A549 (cell line): ENCODE measurements around the gene ADNP2. TPM values are rescaled to one million over a fixed set of nuclear protein-coding genes. Genes with fewer than 3 reads are reported as not detected.

Experiments used
- ATAC-seq, 2 experiments: fragments of 200-7000 bp in 1 of 2; fragments of >200 bp in 1 of 2; cut with Nextera tagmentation in 1 of 2; cut with Tn5 transposase in 1 of 2; 3 replicates each; pipeline versions ENCODE4 v1.8.0 to v1.9.1; 2018 to 2020; ENCODE audit warnings: mild to moderate bottlenecking in 1 of 2, moderate library complexity in 1 of 2
- CTCF ChIA-PET: fragments of 300-600 bp; sonication (Branson Sonifier 250); formaldehyde crosslinking; extraction: SDS; loops from one replicate; lab custom pipeline; 2021; ENCODE audit warnings: antibody characterized with exemption, inconsistent platforms; lab: Yijun Ruan, JAX
- POLR2A ChIA-PET: fragments of 350-600 bp; formaldehyde crosslinking; extraction: SDS; loops from one replicate; lab custom pipeline; 2021; ENCODE audit warnings: antibody characterized with exemption, inconsistent platforms; lab: Yijun Ruan, JAX
- DNase-seq, 2 experiments: peaks; one replicate each; pipeline versions ENCODE4 v3.0.0 to v3.0.0-alpha.2; 2011 to 2016; ENCODE audit warnings: low read depth in 1 of 2, low spot score in 1 of 2
- FAIRE-seq: peaks from 2 replicates; lab custom pipeline; 2011; peaks lifted over from hg19 to GRCh38; lab: Jason Lieb, UNC
- H3K27ac ChIP-seq, 2 experiments: fragments of >200 bp; sonication (Bioruptor Twin); formaldehyde crosslinking; 3 replicates each; pipeline ENCODE4 v1.5.1; 2016 to 2017
- H3K4me1 ChIP-seq: fragments of >200 bp; sonication (Bioruptor Twin); formaldehyde crosslinking; 3 replicates; pipeline ENCODE4 v1.6.1; 2016
- H3K4me2 ChIP-seq: fragments of >200 bp; sonication (Bioruptor Twin); formaldehyde crosslinking; 3 replicates; pipeline ENCODE4 v1.6.1; 2016
- H3K4me3 ChIP-seq: fragments of >200 bp; sonication (Bioruptor Twin); formaldehyde crosslinking; 3 replicates; pipeline ENCODE4 v1.5.1; 2016
- H3K9me3 ChIP-seq: fragments of >200 bp; sonication (Bioruptor Twin); formaldehyde crosslinking; 3 replicates; pipeline ENCODE4 v1.6.1; 2016
- BCL3 ChIP-seq: fragments of >200 bp; sonication (Bioruptor Twin); formaldehyde crosslinking; IDR thresholded peaks from 3 replicates; pipeline ENCODE4 v1.6.1; 2016
- BHLHE40 ChIP-seq: IDR thresholded peaks from 2 replicates; pipeline ENCODE4 v1.6.1; 2012; ENCODE audit warnings: low read depth, low read length, inconsistent platforms
- CHD4 ChIP-seq: fragments of 200-600 bp; sonication (generic); IDR thresholded peaks from 2 replicates; pipeline ENCODE4 v1.6.1; 2016; ENCODE audit warnings: antibody characterized with exemption, mild to moderate bottlenecking, borderline replicate concordance
- EHF ChIP-seq: fragments of 250-450 bp; sonication (Bioruptor Pico); IDR thresholded peaks from 2 replicates; pipeline ENCODE4 v1.5.0; 2020; ENCODE audit warnings: mild to moderate bottlenecking
- ELK1 ChIP-seq: fragments of 150-350 bp; IDR thresholded peaks from 2 replicates; pipeline ENCODE4 v1.6.1; 2014; ENCODE audit warnings: low read depth, mild to moderate bottlenecking, low read length
- ESRRA ChIP-seq: fragments of 150-350 bp; IDR thresholded peaks from 2 replicates; pipeline ENCODE4 v1.6.1; 2014; ENCODE audit warnings: mild to moderate bottlenecking, low read length, borderline replicate concordance
- HES2 ChIP-seq: fragments of >200 bp; sonication (Bioruptor Twin); formaldehyde crosslinking; IDR thresholded peaks from 2 replicates; pipeline ENCODE4 v1.6.1; 2016
- JUN ChIP-seq, 2 experiments: fragments of >200 bp; sonication (Bioruptor Twin); formaldehyde crosslinking; IDR thresholded peaks; 2 replicates in 1 of 2; 3 replicates in 1 of 2; pipeline ENCODE4 v1.6.1; 2016 to 2017
- KDM5A ChIP-seq: fragments of 200-600 bp; sonication (generic); IDR thresholded peaks from 2 replicates; pipeline ENCODE4 v1.6.1; 2016; ENCODE audit warnings: antibody characterized with exemption, mild to moderate bottlenecking
- MYC ChIP-seq: IDR thresholded peaks from 2 replicates; pipeline ENCODE4 v1.6.1; 2012; ENCODE audit warnings: mild to moderate bottlenecking, inconsistent platforms, low read length, improper control_type of control experiment, borderline replicate concordance
- NPAS2 ChIP-seq: fragments of 250-450 bp; sonication (Bioruptor Pico); IDR thresholded peaks from 2 replicates; pipeline ENCODE4 v1.8.0; 2022; ENCODE audit warnings: mild to moderate bottlenecking, moderate library complexity, borderline replicate concordance
- PHF8 ChIP-seq: fragments of 200-600 bp; sonication (generic); IDR thresholded peaks from 2 replicates; pipeline ENCODE4 v1.6.1; 2016; ENCODE audit warnings: low read depth, mild to moderate bottlenecking, antibody characterized with exemption, moderate library complexity, borderline replicate concordance
- RAD21 ChIP-seq, 2 experiments: fragments of >200 bp in 1 of 2; sonication (Bioruptor Twin) in 1 of 2; formaldehyde crosslinking in 1 of 2; IDR thresholded peaks in 1 of 2; conservative IDR thresholded peaks in 1 of 2; 2 replicates in 1 of 2; 3 replicates in 1 of 2; pipeline ENCODE4 v1.6.1; 2012 to 2018; ENCODE audit warnings: inconsistent platforms in 1 of 2
- SMC3 ChIP-seq: fragments of >200 bp; sonication (Bioruptor Twin); formaldehyde crosslinking; IDR thresholded peaks from 3 replicates; pipeline ENCODE4 v1.6.1; 2018; ENCODE audit warnings: inconsistent platforms
- USF2 ChIP-seq: fragments of 450-650 bp; IDR thresholded peaks from 2 replicates; pipeline ENCODE4 v1.6.1; 2014; ENCODE audit warnings: antibody characterized with exemption
- ZC3H11A ChIP-seq: fragments of 450-650 bp; IDR thresholded peaks from 2 replicates; pipeline ENCODE4 v1.6.1; 2014; ENCODE audit warnings: antibody characterized with exemption, mild to moderate bottlenecking
- ZFP36 ChIP-seq: fragments of 450-650 bp; IDR thresholded peaks from 2 replicates; pipeline ENCODE4 v1.6.1; 2014; ENCODE audit warnings: borderline replicate concordance; ENCODE audit not compliant: partially characterized antibody
- ZNF302 ChIP-seq: fragments of 250-450 bp; sonication (Bioruptor Pico); IDR thresholded peaks from 2 replicates; pipeline ENCODE4 v1.9.0; 2021; ENCODE audit warnings: inconsistent platforms, mild to moderate bottlenecking, moderate library complexity
- WGBS: methylation state at CpG from one replicate; pipeline ENCODE4 v1.1.6; 2017; ENCODE audit errors: missing lambda C conversion rate; 5-methylcytosine and 5-hydroxymethylcytosine counted together
- polyA plus RNA-seq, 4 experiments: library from polyadenylated mRNA; depleted of rRNA in 3 of 4; stranded (reverse); fragments of >200 nt; fragmentation: RNase III in 1 of 4; extraction: RNeasy Plus Mini Kit Qiagen cat#74134 plus additional on column Dnase treatment in 1 of 4; gene quantifications; 2 replicates in 3 of 4; 3 replicates in 1 of 4; pipeline ENCODE4 v1.2.3, GENCODE V29; 2011 to 2017

ADNP2 gene
- polyA plus RNA-seq, 2 of the 4 experiments (the other 2 are of a cell fraction) = 9.8 to 9.9 TPM

- Histone ChIP-seq H3K4me2 (no peak overlapping the region), H3K9me3 (no peaks in the 10 kb centered on the region), H3K4me1 (no peaks in the 10 kb centered on the region), H3K4me3 (no peak overlapping the region), H3K27ac (no peak overlapping the region)
- no peak for TF ChIP-seq MYC
- TF ChIP-seq PHF8 = no peak
- CTCF ChIA-PET = no interaction called here
- POLR2A ChIA-PET = no interaction called here
- no peak for ATAC-seq
- DNase-seq = no peak
- no peak for FAIRE-seq
- 73% methylated on average over 9 of the region's 9 CpGs for WGBS
These were observed 32.7 kb upstream of the ADNP2 start for GRCh38 chr18:80076379-80076778.

GRCh38 chr18:80077873-80078272 lies 31.2 kb upstream of the ADNP2 start:
- POLR2A ChIA-PET = no interaction called here

GRCh38 chr18:80086281-80086680 lies 22.8 kb upstream of the ADNP2 start:
- POLR2A ChIA-PET = no interaction called here
- ATAC-seq (no peak), FAIRE-seq (no peak)

More at GRCh38 chr18:80077873-80078272, 31.2 kb upstream of the ADNP2 start:
- Histone ChIP-seq H3K4me1 (no peaks in the 10 kb centered on the region), H3K9me3 (no peaks in the 10 kb centered on the region), H3K4me3 (no peak overlapping the region), H3K4me2 (no peak overlapping the region), H3K27ac (no peak overlapping the region)
- ATAC-seq (no peak), FAIRE-seq (no peak), DNase-seq (no peak)
- TF ChIP-seq ZFP36 = no peak
- no peak for TF ChIP-seq SMC3
- no peak for TF ChIP-seq ZC3H11A
- no peak for TF ChIP-seq NPAS2
- CTCF ChIA-PET = interaction anchor here (1.6 kb wide), 1 partner anchor 32 kb away, joined by 3 read pairs; no protein-coding TSS in a partner anchor
- 65% methylated on average over 12 of the region's 21 CpGs for WGBS

More at GRCh38 chr18:80086281-80086680, 22.8 kb upstream of the ADNP2 start:
- peaks cover 24% of the 10 kb centered on the region; the same call in 2 of the 3 replicates for H3K9me3 ChIP-seq
- H3K4me1 ChIP-seq = no peaks in the 10 kb centered on the region
- H3K27ac ChIP-seq = no peak overlapping the region
- CTCF ChIA-PET = interaction anchor here (0.9 to 1.0 kb wide), 2 partner anchors 28 to 173 kb away, joined by 3 to 4 read pairs; no protein-coding TSS in a partner anchor
- no peak overlapping the region for H3K4me3 ChIP-seq
- DNase-seq = no peak
- TF ChIP-seq KDM5A (no peak), BCL3 (no peak), RAD21 (conservative IDR thresholded peaks at IDR 0.05 in 1 of 2, IDR thresholded peaks at IDR 0.05 in 1 of 2) (no peak), JUN (IDR thresholded peaks at IDR 0.05) (no peak), HES2 (no peak), ESRRA (no peak), BHLHE40 (no peak), ELK1 (no peak), ZNF302 (no peak), CHD4 (no peak), EHF (CRISPR knock-in tag) (no peak), USF2 (no peak)
- WGBS = 34% methylated on average over 4 of the region's 4 CpGs
- H3K4me2 ChIP-seq = no peak overlapping the region
